K562 (cell line): ENCODE results near the gene HERC5. TPM values are rescaled to one million over a fixed set of nuclear protein-coding genes. Genes with fewer than 3 reads are reported as not detected.

ENCODE experiments used
- ARID1B ChIP-seq: fragments of 450-650 bp; IDR thresholded peaks from 2 replicates; pipeline ENCODE4 v1.6.1; 2016; ENCODE audit warnings: antibody characterized with exemption, mild to moderate bottlenecking, inconsistent platforms
- CBX5 ChIP-seq: IDR thresholded peaks from 2 replicates; pipeline ENCODE4 v1.6.1; 2014; ENCODE audit warnings: low read depth, borderline replicate concordance
- CGGBP1 ChIP-seq: fragments of 250-450 bp; sonication (Bioruptor Pico); IDR thresholded peaks from 2 replicates; pipeline ENCODE4 v1.9.0; 2021; ENCODE audit warnings: mild to moderate bottlenecking
- CUX1 ChIP-seq: fragments of 200-800 bp; sonication (Bioruptor generic); IDR thresholded peaks from 2 replicates; pipeline ENCODE4 v1.6.1; 2016; ENCODE audit warnings: missing genetic modification characterization, missing compliant biosample characterization
- FOXO4 ChIP-seq: fragments of 450-650 bp; formaldehyde crosslinking; IDR thresholded peaks from 2 replicates; pipeline ENCODE4 v1.4.0; 2020; ENCODE audit warnings: mild to moderate bottlenecking, moderate library complexity
- ILK ChIP-seq: fragments of 450-650 bp; IDR thresholded peaks from 2 replicates; pipeline ENCODE4 v1.6.1; 2016; ENCODE audit warnings: missing genetic modification characterization, low read depth, mild to moderate bottlenecking, missing compliant biosample characterization, moderate library complexity, borderline replicate concordance
- MAFF ChIP-seq: IDR thresholded peaks from 2 replicates; pipeline ENCODE4 v1.6.1; 2012; ENCODE audit warnings: low read length, improper control_type of control experiment
- SMARCA4 ChIP-seq: fragments of 450-650 bp; IDR thresholded peaks from 2 replicates; pipeline ENCODE4 v1.6.1; 2016
- TAF15 ChIP-seq: fragments of 200-400 bp; formaldehyde crosslinking; IDR thresholded peaks from 2 replicates; pipeline ENCODE4 v1.6.1; 2017; ENCODE audit warnings: mild to moderate bottlenecking, low read depth, low read length, moderate library complexity
- ZBTB49 ChIP-seq: sonication (generic); formaldehyde crosslinking; IDR thresholded peaks from 2 replicates; pipeline ENCODE4 v1.8.0; 2022; ENCODE audit warnings: missing genetic modification reagents, mild to moderate bottlenecking, borderline replicate concordance
- ZNF23 ChIP-seq: fragments of 250-450 bp; sonication (Bioruptor Pico); IDR thresholded peaks from 2 replicates; pipeline ENCODE4 v1.4.0; 2020; ENCODE audit warnings: mild to moderate bottlenecking
- ZNF57 ChIP-seq: fragments of 450-650 bp; formaldehyde crosslinking; IDR thresholded peaks from 2 replicates; pipeline ENCODE4 v1.4.0; 2020; ENCODE audit warnings: mild to moderate bottlenecking, moderate library complexity
- ZZZ3 ChIP-seq: fragments of 450-650 bp; IDR thresholded peaks from 2 replicates; pipeline ENCODE4 v1.6.1; 2016; ENCODE audit warnings: antibody characterized with exemption, mild to moderate bottlenecking, moderate library complexity
- polyA plus RNA-seq, 8 experiments: library from polyadenylated mRNA; depleted of rRNA in 4 of 8; stranded (reverse) in 5 of 8; unstranded in 3 of 8; fragments of >200 nt; fragmentation: Nextera tagmentation in 2 of 8; fragmentation: Illumina TruSeq in 1 of 8; extraction: Ambion mirVana in 2 of 8; extraction: Trizol in 1 of 8; gene quantifications; 2 replicates each; pipeline versions ENCODE4 v1.2.1 to v1.2.3, GENCODE V29; 2011 to 2014; ENCODE audit warnings: inconsistent platforms in 1 of 8, missing spikeins in 1 of 8
- total RNA-seq, 7 experiments: library from RNA; depleted of rRNA in 6 of 7; stranded (reverse); fragments of >200 nt in 6 of 7; fragmentation: Illumina TruSeq in 2 of 7; extraction: Trizol in 2 of 7; gene quantifications; 2 replicates each; pipeline versions ENCODE4 v1.2.1 to v1.2.3, GENCODE V29; 2011 to 2021; ENCODE audit warnings: low replicate concordance in 1 of 7
- TF ChIP-seq, protein P1 (sequence below): fragments of 250-450 bp; sonication (Bioruptor Pico); IDR thresholded peaks from 2 replicates; pipeline ENCODE4 v1.5.0; 2020; ENCODE audit warnings: mild to moderate bottlenecking, borderline replicate concordance

The HERC5 gene
- total and polyA plus RNA-seq, 9 of the 15 experiments (the other 6 are each of a cell fraction or from before 2014, with no cell fraction given), result 0.18 TPM; not detected in 8

- TF ChIP-seq CGGBP1, result no peak
- TF ChIP-seq, protein P1, sequence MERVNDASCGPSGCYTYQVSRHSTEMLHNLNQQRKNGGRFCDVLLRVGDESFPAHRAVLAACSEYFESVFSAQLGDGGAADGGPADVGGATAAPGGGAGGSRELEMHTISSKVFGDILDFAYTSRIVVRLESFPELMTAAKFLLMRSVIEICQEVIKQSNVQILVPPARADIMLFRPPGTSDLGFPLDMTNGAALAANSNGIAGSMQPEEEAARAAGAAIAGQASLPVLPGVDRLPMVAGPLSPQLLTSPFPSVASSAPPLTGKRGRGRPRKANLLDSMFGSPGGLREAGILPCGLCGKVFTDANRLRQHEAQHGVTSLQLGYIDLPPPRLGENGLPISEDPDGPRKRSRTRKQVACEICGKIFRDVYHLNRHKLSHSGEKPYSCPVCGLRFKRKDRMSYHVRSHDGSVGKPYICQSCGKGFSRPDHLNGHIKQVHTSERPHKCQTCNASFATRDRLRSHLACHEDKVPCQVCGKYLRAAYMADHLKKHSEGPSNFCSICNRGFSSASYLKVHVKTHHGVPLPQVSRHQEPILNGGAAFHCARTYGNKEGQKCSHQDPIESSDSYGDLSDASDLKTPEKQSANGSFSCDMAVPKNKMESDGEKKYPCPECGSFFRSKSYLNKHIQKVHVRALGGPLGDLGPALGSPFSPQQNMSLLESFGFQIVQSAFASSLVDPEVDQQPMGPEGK (CRISPR knock-in tag), result no peak
- TF ChIP-seq TAF15, result no peak
- no peak for TF ChIP-seq CBX5
- no peak for TF ChIP-seq CUX1 (CRISPR knock-in tag)
- peak; percentile 85 for TF ChIP-seq MAFF
- no peak for TF ChIP-seq ZNF57
- no peak for TF ChIP-seq ZZZ3
- TF ChIP-seq ZNF23, result no peak
- TF ChIP-seq FOXO4 (CRISPR knock-in tag), result no peak
- TF ChIP-seq ILK (tag), result no peak
- 0 out of 2 replicates have a peak, but pooled peaks have one; percentile 59 for TF ChIP-seq SMARCA4
- peak; percentile 36 for TF ChIP-seq ARID1B
- TF ChIP-seq ZBTB49 (CRISPR knock-in tag), result no peak
These were observed 60.9 kb downstream of the HERC5 start (continued) for GRCh38 chr4:88517825-88518224.
